GM12878 (cell line): Measurements from ENCODE around the gene DOK4. TPM values are rescaled to one million over a fixed set of nuclear protein-coding genes. Genes with fewer than 3 reads are reported as not detected.

ENCODE experiments used
- ATAC-seq: fragments of 200-7000 bp; cut with Tn5 transposase; 3 replicates; pipeline ENCODE4 v1.9.1; 2020; ENCODE audit warnings: mild to moderate bottlenecking, moderate library complexity
- BruUV-seq: library from RNA; stranded (reverse); fragments of 400-500 nt; replicated peaks from 2 replicates; lab custom pipeline; 2021; lab: Mats Ljungman, UMichigan
- CTCF ChIA-PET: fragments of 300-600 bp; sonication (Branson Sonifier 250); formaldehyde crosslinking; extraction: SDS; loops from one replicate; lab custom pipeline; 2021; ENCODE audit warnings: inconsistent platforms; lab: Yijun Ruan, JAX
- POLR2A ChIA-PET: fragments of 350-600 bp; formaldehyde crosslinking; extraction: SDS; loops from one replicate; lab custom pipeline; 2021; ENCODE audit warnings: inconsistent platforms; lab: Charles Lee
- RAD21 ChIA-PET: fragments of 300-600 bp; sonication (Branson Sonifier 250); formaldehyde crosslinking; loops from one replicate; lab custom pipeline; 2023; ENCODE audit warnings: antibody characterized with exemption; ENCODE audit not compliant: unreplicated experiment; lab: Charles Lee
- SMC1A ChIA-PET: fragments of 300-600 bp; sonication (Branson Sonifier 250); formaldehyde crosslinking; loops from one replicate; lab custom pipeline; 2023; ENCODE audit not compliant: unreplicated experiment, uncharacterized antibody; lab: Charles Lee
- DNase-seq: peaks from one replicate; pipeline ENCODE4 v3.0.0-alpha.2; 2011; ENCODE audit warnings: low read depth, low spot score
- FAIRE-seq: peaks from 3 replicates; lab custom pipeline; 2011; peaks lifted over from hg19 to GRCh38; lab: Jason Lieb, UNC
- H2AFZ ChIP-seq: 2 replicates; pipeline ENCODE4 v1.6.0; 2011; ENCODE audit warnings: low read depth, low read length, control low read depth; ENCODE audit not compliant: control insufficient read depth
- H3K27ac ChIP-seq: 2 replicates; pipeline ENCODE4 v1.5.1; 2011; ENCODE audit warnings: control low read depth; ENCODE audit not compliant: control insufficient read depth, insufficient read depth
- H3K27me3 ChIP-seq, 2 experiments: replicated peaks in 1 of 2; 2 replicates each; pipeline versions ENCODE4 v1.6.0 to v1.6.1; 2011; ENCODE audit warnings: low read length in 1 of 2; ENCODE audit not compliant: control insufficient read depth in 2 of 2, insufficient read depth in 2 of 2
- H3K36me3 ChIP-seq, 2 experiments: 2 replicates each; pipeline ENCODE4 v1.5.1; 2011; ENCODE audit warnings: low read length in 1 of 2; ENCODE audit not compliant: control insufficient read depth in 2 of 2, insufficient read depth in 2 of 2
- H3K4me1 ChIP-seq: 2 replicates; pipeline ENCODE4 v1.6.1; 2011; ENCODE audit warnings: mild to moderate bottlenecking, low read length, moderate library complexity, mixed read lengths; ENCODE audit not compliant: control insufficient read depth, insufficient read depth
- H3K4me2 ChIP-seq: 2 replicates; pipeline ENCODE4 v1.6.0; 2011; ENCODE audit warnings: control low read depth; ENCODE audit not compliant: control insufficient read depth, insufficient read depth
- H3K4me3 ChIP-seq: fragments of 200-600 bp; sonication (generic); 2 replicates; pipeline ENCODE4 v1.5.1; 2016
- H3K79me2 ChIP-seq: 2 replicates; pipeline ENCODE4 v1.6.0; 2011; ENCODE audit warnings: low read length; ENCODE audit not compliant: control insufficient read depth, insufficient read depth
- H3K9ac ChIP-seq: 2 replicates; pipeline ENCODE4 v1.8.0; 2011; ENCODE audit warnings: low read length, control low read depth, mixed read lengths; ENCODE audit not compliant: control insufficient read depth, insufficient read depth
- H3K9me3 ChIP-seq: replicated peaks from 3 replicates; pipeline ENCODE4 v1.5.1; 2011; ENCODE audit warnings: mild to moderate bottlenecking, low read length; ENCODE audit not compliant: control insufficient read depth, insufficient read depth
- H4K20me1 ChIP-seq: 2 replicates; pipeline ENCODE4 v1.6.0; 2011; ENCODE audit not compliant: control insufficient read depth, insufficient read depth
- ETV6 ChIP-seq, 2 experiments: fragments of 450-650 bp in 1 of 2; IDR thresholded peaks in 1 of 2; conservative IDR thresholded peaks in 1 of 2; 2 replicates each; pipeline ENCODE4 v1.6.1; 2014; ENCODE audit warnings: antibody characterized with exemption in 1 of 2, borderline replicate concordance in 1 of 2, low read depth in 1 of 2, mild to moderate bottlenecking in 1 of 2, moderate library complexity in 1 of 2
- IKZF1 ChIP-seq: fragments of 450-650 bp; conservative IDR thresholded peaks from 2 replicates; pipeline ENCODE4 v1.6.1; 2017; ENCODE audit warnings: antibody characterized with exemption, mild to moderate bottlenecking
- MTA3 ChIP-seq: IDR thresholded peaks from 2 replicates; pipeline ENCODE4 v1.6.1; 2012; ENCODE audit warnings: low read length, inconsistent platforms, borderline replicate concordance
- NFYB ChIP-seq: IDR thresholded peaks from 2 replicates; pipeline ENCODE4 v1.6.1; 2011; ENCODE audit warnings: low read depth, mild to moderate bottlenecking, low read length, improper control_type of control experiment, moderate library complexity; ENCODE audit not compliant: insufficient read depth
- RBBP5 ChIP-seq: fragments of 200-600 bp; sonication (generic); conservative IDR thresholded peaks from 2 replicates; pipeline ENCODE4 v1.6.1; 2016
- YY1 ChIP-seq: IDR thresholded peaks from 2 replicates; pipeline ENCODE4 v1.6.1; 2011; ENCODE audit warnings: low read depth, mild to moderate bottlenecking, low read length
- ZNF384 ChIP-seq: IDR thresholded peaks from 2 replicates; pipeline ENCODE4 v1.6.1; 2012; ENCODE audit warnings: low read depth, mild to moderate bottlenecking, low read length, improper control_type of control experiment, borderline replicate concordance
- WGBS: methylation state at CpG from one replicate; pipeline ENCODE4 v1.1.6; 2016; ENCODE audit warnings: low lambda C conversion rate; ENCODE audit not compliant: insufficient replicate concordance, insufficient coverage; ENCODE audit errors: missing lambda C conversion rate; 5-methylcytosine and 5-hydroxymethylcytosine counted together
- in situ Hi-C: fragments of 300-500 bp; cut with MboI; formaldehyde crosslinking; loops from 9 replicates; pipeline ENCODE4 v1.14.3; 2018; ENCODE audit warnings: mixed read lengths
- intact Hi-C: fragments of 100-400 bp; cut with micrococcal nuclease; formaldehyde crosslinking; loops from one replicate; pipeline ENCODE4 v1.14.2; 2022; ENCODE audit not compliant: unreplicated experiment
- polyA plus RNA-seq, 11 experiments: library from polyadenylated mRNA; depleted of rRNA in 4 of 11; unstranded in 6 of 11; stranded (reverse) in 5 of 11; fragments of >200 nt; fragmentation: Nextera tagmentation in 4 of 11; fragmentation: Illumina TruSeq in 1 of 11; extraction: Ambion mirVana in 4 of 11; extraction: Trizol in 1 of 11; gene quantifications; 1 replicate in 1 of 11; 2 replicates in 10 of 11; pipeline versions ENCODE4 v1.2.1 to v1.2.3, GENCODE V29; 2011 to 2016; ENCODE audit warnings: inconsistent platforms in 2 of 11, missing spikeins in 2 of 11, low read depth in 1 of 11
- total RNA-seq, 4 experiments: library from RNA; depleted of rRNA in 3 of 4; stranded (reverse); fragments of >200 nt in 3 of 4; fragmentation: Illumina TruSeq in 1 of 4; extraction: Trizol in 1 of 4; gene quantifications; 2 replicates each; pipeline versions ENCODE4 v1.2.1 to v1.2.3, GENCODE V29; 2013 to 2021
- TF ChIP-seq, protein P1 (sequence below): fragments of 450-650 bp; formaldehyde crosslinking; IDR thresholded peaks from 2 replicates; pipeline ENCODE4 v1.4.0; 2022; ENCODE audit warnings: mild to moderate bottlenecking, moderate library complexity
- TF ChIP-seq, protein P2 (sequence below): IDR thresholded peaks from 2 replicates; pipeline ENCODE4 v1.6.1; 2011; ENCODE audit warnings: borderline replicate concordance, low read depth, mild to moderate bottlenecking, moderate library complexity, mixed read lengths, low read length; ENCODE audit not compliant: insufficient read depth; ENCODE audit errors: extremely low read length
- TF ChIP-seq, protein P3 (sequence below): fragments of 450-650 bp; IDR thresholded peaks from 2 replicates; pipeline ENCODE4 v1.6.1; 2016; ENCODE audit warnings: mild to moderate bottlenecking
- TF ChIP-seq, protein P4 (sequence below): IDR thresholded peaks from 2 replicates; pipeline ENCODE4 v1.6.1; 2012; ENCODE audit warnings: low read depth, low read length, improper control_type of control experiment
- TF ChIP-seq, protein P5 (sequence below), 3 experiments: IDR thresholded peaks in 2 of 3; conservative IDR thresholded peaks in 1 of 3; 2 replicates each; pipeline ENCODE4 v1.5.1; 2011; ENCODE audit warnings: low read depth in 3 of 3, low read length in 3 of 3, mild to moderate bottlenecking in 3 of 3, control low read depth in 2 of 3, moderate library complexity in 2 of 3, inconsistent platforms in 1 of 3, mixed read lengths in 1 of 3; ENCODE audit not compliant: control insufficient read depth in 2 of 3, insufficient read depth in 1 of 3; ENCODE audit errors: extremely low read depth in 1 of 3

The DOK4 gene
- total and polyA plus RNA-seq, 10 of the 15 experiments (the other 5 are each of a cell fraction or from before 2014, with no cell fraction given), result 0.20 to 7.0 (median 2.4) TPM; not detected in 1

DNA sequence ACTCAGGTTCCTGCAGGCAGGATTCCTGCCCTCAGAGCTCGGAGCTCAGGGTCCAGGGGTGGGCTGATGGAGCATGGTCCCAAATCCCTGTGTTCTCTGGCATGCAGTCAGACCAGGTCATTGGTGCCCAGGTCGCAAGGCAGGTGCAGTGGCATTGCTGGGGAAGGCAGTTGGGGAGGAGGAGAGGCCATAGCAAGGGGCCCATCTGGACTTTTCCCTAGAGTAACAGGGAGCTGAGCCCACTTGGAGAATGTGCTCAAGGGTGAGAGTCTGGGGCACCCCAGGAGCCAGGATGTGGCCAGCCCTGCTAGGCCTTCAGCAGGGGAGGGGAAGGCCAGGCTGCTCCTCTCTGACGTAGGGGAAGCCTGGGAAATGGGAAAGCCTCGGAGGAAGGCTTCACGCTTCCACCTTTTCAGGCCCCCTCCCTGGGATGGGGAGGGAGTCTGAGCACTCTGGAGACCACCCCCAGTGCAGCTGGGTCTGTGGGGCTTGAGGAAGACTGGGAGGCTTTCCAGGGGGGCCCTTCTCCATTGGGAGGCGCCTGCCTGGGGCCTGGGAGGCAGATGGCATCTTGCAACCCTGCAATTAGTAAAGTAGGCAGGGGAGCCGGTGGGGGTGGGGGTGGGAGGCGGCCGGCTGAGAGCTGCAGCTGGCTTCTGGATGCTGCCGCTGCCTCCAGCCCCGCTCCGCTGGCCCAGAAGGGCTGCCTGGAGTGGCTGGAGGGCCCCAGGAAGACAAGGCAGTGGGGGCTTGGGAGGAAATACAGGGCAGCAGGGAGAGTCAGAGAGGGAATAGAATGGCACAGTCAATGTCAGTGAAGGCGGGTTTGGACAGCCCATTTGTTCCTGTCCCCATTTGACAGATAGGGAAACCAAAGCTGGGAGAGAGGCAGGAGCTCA, 21.1 kb upstream of the DOK4 start:
- CTCF ChIA-PET, result interaction anchor here (0.9 to 2.0 kb wide), 3 partner anchors 10 to 90 kb away, joined by 3 to 6 read pairs (median 3); no protein-coding TSS in a partner anchor
- POLR2A ChIA-PET, result no interaction called here
- no peaks in the 10 kb centered on the region for H4K20me1 ChIP-seq
- no peak for FAIRE-seq
- no peak for ATAC-seq
- H3K27ac ChIP-seq, result no peak overlapping the region
- 43% methylated on average over 7 of the region's 13 CpGs for WGBS
- no peaks in the 10 kb centered on the region for H3K79me2 ChIP-seq
- no peak overlapping the region for H2AFZ ChIP-seq
- in situ Hi-C loops (no loop called here), intact Hi-C loops (loop anchor here (2.0 kb wide), 1 partner anchor 13 kb away; no protein-coding TSS in a partner anchor)
- no peak overlapping the region for H3K4me3 ChIP-seq
- no TSS peak for BruUV-seq
- no peaks in the 10 kb centered on the region; a peak in 1 of 4 replicates for H3K36me3 ChIP-seq
- no peak for DNase-seq
- RAD21 ChIA-PET, result interaction anchor here (1.2 kb wide), 1 partner anchor 288 kb away, joined by 3 read pairs; no protein-coding TSS in a partner anchor
- no peak overlapping the region for H3K4me2 ChIP-seq
- SMC1A ChIA-PET, result interaction anchor here (1.0 kb wide), 1 partner anchor 82 kb away, joined by 3 read pairs; no protein-coding TSS in a partner anchor
- H3K4me1 ChIP-seq, result no peaks in the 10 kb centered on the region
- H3K9me3 ChIP-seq, result no peaks in the 10 kb centered on the region
- H3K27me3 ChIP-seq, result no peaks in the 10 kb centered on the region; a peak in 2 of 4 replicates
- no peak overlapping the region for H3K9ac ChIP-seq
- TF ChIP-seq, protein P1, sequence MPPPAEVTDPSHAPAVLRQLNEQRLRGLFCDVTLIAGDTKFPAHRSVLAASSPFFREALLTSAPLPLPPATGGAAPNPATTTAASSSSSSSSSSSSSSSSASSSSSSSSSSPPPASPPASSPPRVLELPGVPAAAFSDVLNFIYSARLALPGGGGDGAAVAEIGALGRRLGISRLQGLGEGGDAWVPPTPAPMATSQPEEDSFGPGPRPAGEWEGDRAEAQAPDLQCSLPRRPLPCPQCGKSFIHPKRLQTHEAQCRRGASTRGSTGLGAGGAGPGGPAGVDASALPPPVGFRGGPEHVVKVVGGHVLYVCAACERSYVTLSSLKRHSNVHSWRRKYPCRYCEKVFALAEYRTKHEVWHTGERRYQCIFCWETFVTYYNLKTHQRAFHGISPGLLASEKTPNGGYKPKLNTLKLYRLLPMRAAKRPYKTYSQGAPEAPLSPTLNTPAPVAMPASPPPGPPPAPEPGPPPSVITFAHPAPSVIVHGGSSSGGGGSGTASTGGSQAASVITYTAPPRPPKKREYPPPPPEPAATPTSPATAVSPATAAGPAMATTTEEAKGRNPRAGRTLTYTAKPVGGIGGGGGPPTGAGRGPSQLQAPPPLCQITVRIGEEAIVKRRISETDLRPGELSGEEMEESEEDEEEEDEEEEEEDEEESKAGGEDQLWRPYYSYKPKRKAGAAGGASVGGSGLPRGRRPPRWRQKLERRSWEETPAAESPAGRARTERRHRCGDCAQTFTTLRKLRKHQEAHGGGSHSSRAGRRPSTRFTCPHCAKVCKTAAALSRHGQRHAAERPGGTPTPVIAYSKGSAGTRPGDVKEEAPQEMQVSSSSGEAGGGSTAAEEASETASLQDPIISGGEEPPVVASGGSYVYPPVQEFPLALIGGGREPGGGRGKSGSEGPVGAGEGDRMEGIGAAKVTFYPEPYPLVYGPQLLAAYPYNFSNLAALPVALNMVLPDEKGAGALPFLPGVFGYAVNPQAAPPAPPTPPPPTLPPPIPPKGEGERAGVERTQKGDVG (CRISPR knock-in tag), result no peak
- no peak for TF ChIP-seq ZNF384
- TF ChIP-seq, protein P2, sequence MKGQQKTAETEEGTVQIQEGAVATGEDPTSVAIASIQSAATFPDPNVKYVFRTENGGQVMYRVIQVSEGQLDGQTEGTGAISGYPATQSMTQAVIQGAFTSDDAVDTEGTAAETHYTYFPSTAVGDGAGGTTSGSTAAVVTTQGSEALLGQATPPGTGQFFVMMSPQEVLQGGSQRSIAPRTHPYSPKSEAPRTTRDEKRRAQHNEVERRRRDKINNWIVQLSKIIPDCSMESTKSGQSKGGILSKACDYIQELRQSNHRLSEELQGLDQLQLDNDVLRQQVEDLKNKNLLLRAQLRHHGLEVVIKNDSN, result no peak
- no peak for TF ChIP-seq RBBP5
- no peak for TF ChIP-seq MTA3
- TF ChIP-seq, protein P3, sequence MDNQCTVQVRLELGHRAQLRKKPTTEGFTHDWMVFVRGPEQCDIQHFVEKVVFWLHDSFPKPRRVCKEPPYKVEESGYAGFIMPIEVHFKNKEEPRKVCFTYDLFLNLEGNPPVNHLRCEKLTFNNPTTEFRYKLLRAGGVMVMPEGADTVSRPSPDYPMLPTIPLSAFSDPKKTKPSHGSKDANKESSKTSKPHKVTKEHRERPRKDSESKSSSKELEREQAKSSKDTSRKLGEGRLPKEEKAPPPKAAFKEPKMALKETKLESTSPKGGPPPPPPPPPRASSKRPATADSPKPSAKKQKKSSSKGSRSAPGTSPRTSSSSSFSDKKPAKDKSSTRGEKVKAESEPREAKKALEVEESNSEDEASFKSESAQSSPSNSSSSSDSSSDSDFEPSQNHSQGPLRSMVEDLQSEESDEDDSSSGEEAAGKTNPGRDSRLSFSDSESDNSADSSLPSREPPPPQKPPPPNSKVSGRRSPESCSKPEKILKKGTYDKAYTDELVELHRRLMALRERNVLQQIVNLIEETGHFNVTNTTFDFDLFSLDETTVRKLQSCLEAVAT, result no peak
- TF ChIP-seq NFYB, result no peak
- no peak for TF ChIP-seq ETV6 (conservative IDR thresholded peaks at IDR 0.05 in 1 of 2, IDR thresholded peaks at IDR 0.05 in 1 of 2; ENCODE audit: borderline replicate concordance in 1 of 2, low read depth in 1 of 2)
- TF ChIP-seq YY1, result no peak
- TF ChIP-seq IKZF1, result no peak
- TF ChIP-seq, protein P4, sequence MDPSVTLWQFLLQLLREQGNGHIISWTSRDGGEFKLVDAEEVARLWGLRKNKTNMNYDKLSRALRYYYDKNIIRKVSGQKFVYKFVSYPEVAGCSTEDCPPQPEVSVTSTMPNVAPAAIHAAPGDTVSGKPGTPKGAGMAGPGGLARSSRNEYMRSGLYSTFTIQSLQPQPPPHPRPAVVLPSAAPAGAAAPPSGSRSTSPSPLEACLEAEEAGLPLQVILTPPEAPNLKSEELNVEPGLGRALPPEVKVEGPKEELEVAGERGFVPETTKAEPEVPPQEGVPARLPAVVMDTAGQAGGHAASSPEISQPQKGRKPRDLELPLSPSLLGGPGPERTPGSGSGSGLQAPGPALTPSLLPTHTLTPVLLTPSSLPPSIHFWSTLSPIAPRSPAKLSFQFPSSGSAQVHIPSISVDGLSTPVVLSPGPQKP, result no peak
- TF ChIP-seq, protein P5, sequence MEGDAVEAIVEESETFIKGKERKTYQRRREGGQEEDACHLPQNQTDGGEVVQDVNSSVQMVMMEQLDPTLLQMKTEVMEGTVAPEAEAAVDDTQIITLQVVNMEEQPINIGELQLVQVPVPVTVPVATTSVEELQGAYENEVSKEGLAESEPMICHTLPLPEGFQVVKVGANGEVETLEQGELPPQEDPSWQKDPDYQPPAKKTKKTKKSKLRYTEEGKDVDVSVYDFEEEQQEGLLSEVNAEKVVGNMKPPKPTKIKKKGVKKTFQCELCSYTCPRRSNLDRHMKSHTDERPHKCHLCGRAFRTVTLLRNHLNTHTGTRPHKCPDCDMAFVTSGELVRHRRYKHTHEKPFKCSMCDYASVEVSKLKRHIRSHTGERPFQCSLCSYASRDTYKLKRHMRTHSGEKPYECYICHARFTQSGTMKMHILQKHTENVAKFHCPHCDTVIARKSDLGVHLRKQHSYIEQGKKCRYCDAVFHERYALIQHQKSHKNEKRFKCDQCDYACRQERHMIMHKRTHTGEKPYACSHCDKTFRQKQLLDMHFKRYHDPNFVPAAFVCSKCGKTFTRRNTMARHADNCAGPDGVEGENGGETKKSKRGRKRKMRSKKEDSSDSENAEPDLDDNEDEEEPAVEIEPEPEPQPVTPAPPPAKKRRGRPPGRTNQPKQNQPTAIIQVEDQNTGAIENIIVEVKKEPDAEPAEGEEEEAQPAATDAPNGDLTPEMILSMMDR (IDR thresholded peaks at IDR 0.05 in 2 of 3, conservative IDR thresholded peaks at IDR 0.05 in 1 of 3; ENCODE audit: control insufficient read depth in 2 of 3, extremely low read depth in 1 of 3, insufficient read depth in 1 of 3, low read depth in 3 of 3, low read length in 3 of 3), result no peak
